Right atrium auricular region (tissue), 2 donors: Measurements from ENCODE around the gene DHRS7. TPM values are rescaled to one million over a fixed set of nuclear protein-coding genes. Genes with fewer than 3 reads are reported as not detected.

ENCODE experiments used
- DNase-seq: peaks from one replicate; pipeline ENCODE4 v3.0.0-alpha.2; 2019; ENCODE audit warnings: low spot score
- H3K27ac ChIP-seq, 2 donors: fragments of 200-600 bp; sonication (generic); 1 replicate in 1 of 2; 2 replicates in 1 of 2; pipeline ENCODE4 v1.5.1; 2016 to 2019
- H3K27me3 ChIP-seq, 2 donors: fragments of 200-600 bp; sonication (generic); one replicate each; pipeline versions ENCODE4 v1.5.1 to v1.6.0; 2017 to 2019
- H3K36me3 ChIP-seq: fragments of 200-600 bp; sonication (generic); one replicate; pipeline ENCODE4 v1.5.1; 2016
- H3K4me1 ChIP-seq, 2 donors: fragments of 200-600 bp; sonication (generic); one replicate each; pipeline versions ENCODE4 v1.5.1 to v1.6.0; 2017 to 2019
- H3K4me3 ChIP-seq, 2 donors: fragments of 200-600 bp; sonication (generic); 1 replicate in 1 of 2; 2 replicates in 1 of 2; pipeline ENCODE4 v1.5.1; 2017 to 2019; ENCODE audit warnings: mild to moderate bottlenecking in 1 of 2, moderate library complexity in 1 of 2
- H3K9me3 ChIP-seq, 2 donors: fragments of 200-600 bp; sonication (generic); one replicate each; pipeline ENCODE4 v1.5.1; 2019
- total RNA-seq, 2 donors: library from RNA; depleted of rRNA; stranded (reverse); fragments of >200 nt; gene quantifications; one replicate each; pipeline ENCODE4 v1.1.0, GENCODE V29; 2016
- TF ChIP-seq, protein P1 (sequence below), 2 donors: fragments of 200-600 bp; sonication (generic); IDR thresholded peaks; one replicate each; pipeline ENCODE4 v1.5.1; 2019; ENCODE audit warnings: antibody characterized with exemption in 2 of 2

The DHRS7 gene
- total RNA-seq, 2 donors from 2014 or later = 57.6 to 71.8 TPM

DNA sequence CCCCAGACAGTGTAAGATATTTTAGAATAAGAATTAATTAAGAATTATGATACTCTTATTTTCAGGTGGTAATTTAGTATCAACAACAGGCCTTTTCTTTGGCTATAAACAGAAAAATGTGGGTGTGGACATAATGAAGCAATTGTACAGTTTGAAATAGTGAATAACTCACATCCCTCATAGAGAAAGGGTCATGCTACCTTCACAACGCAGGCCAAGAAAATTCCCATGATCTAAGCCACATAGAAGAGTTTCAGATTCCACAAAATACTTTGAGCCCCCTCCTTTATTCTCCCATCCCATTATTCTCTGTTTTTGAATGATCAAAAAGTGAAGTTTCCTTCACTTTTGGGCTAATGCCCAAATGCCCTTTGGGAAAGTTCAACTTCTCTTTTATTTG is 23.5 kb upstream of the DHRS7 start:
- Histone ChIP-seq H3K27me3 (no peaks in the 10 kb centered on the region), H3K4me1 (peaks cover 0 to 5% of the 10 kb centered on the region in 2 donors), H3K9me3 (no peaks in the 10 kb centered on the region), H3K36me3 (no peaks in the 10 kb centered on the region), H3K4me3 (no peak overlapping the region), H3K27ac (no peak overlapping the region)
- DNase-seq = no peak
- TF ChIP-seq, protein P1, sequence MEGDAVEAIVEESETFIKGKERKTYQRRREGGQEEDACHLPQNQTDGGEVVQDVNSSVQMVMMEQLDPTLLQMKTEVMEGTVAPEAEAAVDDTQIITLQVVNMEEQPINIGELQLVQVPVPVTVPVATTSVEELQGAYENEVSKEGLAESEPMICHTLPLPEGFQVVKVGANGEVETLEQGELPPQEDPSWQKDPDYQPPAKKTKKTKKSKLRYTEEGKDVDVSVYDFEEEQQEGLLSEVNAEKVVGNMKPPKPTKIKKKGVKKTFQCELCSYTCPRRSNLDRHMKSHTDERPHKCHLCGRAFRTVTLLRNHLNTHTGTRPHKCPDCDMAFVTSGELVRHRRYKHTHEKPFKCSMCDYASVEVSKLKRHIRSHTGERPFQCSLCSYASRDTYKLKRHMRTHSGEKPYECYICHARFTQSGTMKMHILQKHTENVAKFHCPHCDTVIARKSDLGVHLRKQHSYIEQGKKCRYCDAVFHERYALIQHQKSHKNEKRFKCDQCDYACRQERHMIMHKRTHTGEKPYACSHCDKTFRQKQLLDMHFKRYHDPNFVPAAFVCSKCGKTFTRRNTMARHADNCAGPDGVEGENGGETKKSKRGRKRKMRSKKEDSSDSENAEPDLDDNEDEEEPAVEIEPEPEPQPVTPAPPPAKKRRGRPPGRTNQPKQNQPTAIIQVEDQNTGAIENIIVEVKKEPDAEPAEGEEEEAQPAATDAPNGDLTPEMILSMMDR (IDR thresholded peaks at IDR 0.05) = no peak

DNA sequence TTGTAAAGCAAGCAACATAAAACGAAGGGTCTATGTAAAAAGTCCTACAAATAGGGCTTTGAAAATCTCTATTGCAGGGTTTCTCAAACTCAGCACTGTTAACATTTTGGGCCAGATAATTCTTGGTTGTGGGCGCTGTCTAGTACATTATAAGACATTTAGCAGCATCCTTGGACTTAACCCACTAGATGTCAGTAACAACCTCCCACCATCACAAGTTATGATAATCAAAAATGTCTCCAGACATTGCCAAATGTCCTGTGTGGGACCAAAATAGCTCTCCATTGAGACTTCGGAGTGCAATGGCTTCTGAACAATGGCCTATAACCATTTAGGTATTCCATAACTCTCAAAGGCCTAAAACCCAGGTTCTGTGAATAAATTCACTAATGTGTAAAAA is 22.9 kb upstream of the DHRS7 start:
- no peak overlapping the region for H3K4me3 ChIP-seq
- TF ChIP-seq, protein P1 (IDR thresholded peaks at IDR 0.05) = peak in 1 of 2 donors; percentile 25
- H3K4me1 ChIP-seq = peaks cover 0 to 5% of the 10 kb centered on the region in 2 donors
- no peaks in the 10 kb centered on the region for H3K9me3 ChIP-seq
- no peak for DNase-seq
- no peak overlapping the region for H3K27ac ChIP-seq
- H3K27me3 ChIP-seq = no peaks in the 10 kb centered on the region
- H3K36me3 ChIP-seq = no peaks in the 10 kb centered on the region

DNA sequence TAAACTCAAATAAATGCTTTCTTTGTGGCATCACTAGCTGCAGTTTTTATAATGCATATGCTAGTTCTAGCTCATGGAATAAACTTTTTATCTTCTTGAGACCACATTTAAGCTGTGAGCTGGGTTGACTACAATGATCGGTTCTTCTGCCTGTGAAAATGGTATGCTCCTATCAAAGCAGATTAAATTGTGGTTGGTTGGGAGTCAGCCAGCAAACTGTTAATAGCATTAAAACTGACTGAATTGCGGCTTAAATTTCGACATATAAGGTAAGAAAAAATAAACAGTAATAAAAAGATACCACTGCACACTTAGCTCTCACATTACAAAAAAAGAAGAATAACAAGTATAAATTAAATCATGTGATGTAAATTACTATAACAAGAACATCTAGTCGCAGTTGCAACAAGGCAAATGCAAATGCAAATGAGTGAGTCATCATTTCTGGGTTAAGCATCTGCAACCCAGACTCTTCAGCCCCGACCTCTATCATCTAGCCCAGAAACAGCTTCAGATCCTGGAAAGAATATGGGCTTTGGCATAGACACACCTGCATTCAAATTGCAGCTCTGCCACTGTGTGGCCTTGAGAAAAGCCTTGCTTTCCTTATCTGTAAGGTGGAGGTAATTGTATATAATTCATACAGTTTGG is 19.8 kb upstream of the DHRS7 start:
- H3K4me1 ChIP-seq = peaks cover 0 to 5% of the 10 kb centered on the region in 2 donors
- no peaks in the 10 kb centered on the region for H3K27me3 ChIP-seq
- H3K9me3 ChIP-seq = peaks cover 0 to 3% of the 10 kb centered on the region in 2 donors
- TF ChIP-seq, protein P1 (IDR thresholded peaks at IDR 0.05) = no peak
- H3K36me3 ChIP-seq = no peaks in the 10 kb centered on the region
- no peak overlapping the region for H3K27ac ChIP-seq
- H3K4me3 ChIP-seq = no peak overlapping the region
- no peak for DNase-seq

DNA sequence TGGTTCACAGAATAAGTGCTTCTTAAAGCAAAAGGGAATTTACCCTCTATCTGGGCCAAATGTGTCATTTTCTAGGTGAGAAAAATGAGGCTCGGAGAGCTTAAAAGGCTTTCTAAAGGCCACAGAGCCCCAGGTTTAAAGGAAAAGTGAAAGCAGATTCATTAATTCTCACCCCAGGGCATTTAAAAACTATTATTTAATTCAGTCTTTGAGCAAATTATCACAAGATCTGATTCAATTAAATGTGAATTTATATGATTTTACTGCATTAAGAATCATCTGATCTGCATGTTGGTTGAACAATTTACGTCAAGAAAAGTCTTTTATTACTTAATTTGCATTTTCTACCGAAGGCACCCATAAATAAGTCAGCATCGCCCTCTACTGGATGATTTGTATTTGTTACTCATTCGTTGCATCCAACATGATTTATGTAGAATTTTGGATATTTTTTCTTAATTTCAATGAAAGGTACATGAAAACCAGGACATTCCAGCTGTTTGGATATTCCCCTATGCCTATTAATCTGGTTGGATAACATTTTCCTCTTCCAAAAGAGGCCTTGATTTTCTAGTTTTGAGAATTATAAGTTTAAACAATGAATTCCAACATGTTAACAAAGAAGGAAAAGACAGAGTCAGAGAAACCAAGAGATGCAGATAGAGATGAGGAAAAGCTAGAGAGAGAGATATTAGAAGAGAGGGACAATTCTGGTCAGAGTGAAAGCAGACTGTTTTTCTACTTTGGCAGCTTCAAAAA is 19.1 kb upstream of the DHRS7 start:
- TF ChIP-seq, protein P1 (IDR thresholded peaks at IDR 0.05) = peak; percentile 67 to 81
- Histone ChIP-seq H3K4me1 (peaks cover 0 to 5% of the 10 kb centered on the region in 2 donors), H3K27ac (peak overlapping the region; percentile 38 to 55), H3K9me3 (peaks cover 0 to 5% of the 10 kb centered on the region in 2 donors), H3K36me3 (no peaks in the 10 kb centered on the region), H3K4me3 (peak overlapping the region; percentile 33 to 44), H3K27me3 (no peaks in the 10 kb centered on the region)
- DNase-seq = no peak

DNA sequence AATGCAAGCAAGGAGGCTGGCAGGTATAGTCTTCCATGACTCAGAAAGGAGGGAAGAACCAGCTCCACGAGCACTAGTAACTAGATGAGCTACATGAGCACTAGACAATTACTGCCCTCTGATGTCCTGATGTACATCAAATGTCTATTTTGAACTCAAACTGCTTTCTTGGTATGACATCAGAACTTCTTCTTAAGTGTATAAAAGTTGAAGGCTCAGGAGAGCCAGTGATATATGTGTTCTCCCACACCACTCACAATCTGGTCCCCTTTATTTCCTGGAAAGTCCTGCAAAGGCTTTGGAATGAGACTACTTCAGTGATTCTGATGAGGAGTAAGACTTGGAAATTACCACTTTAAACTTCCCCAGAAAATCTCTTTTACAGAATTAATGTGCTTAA is 18.5 kb upstream of the DHRS7 start:
- peak overlapping the region; percentile 38 to 55 for H3K27ac ChIP-seq
- H3K4me3 ChIP-seq = peak overlapping the region; percentile 33 to 44
- H3K36me3 ChIP-seq = no peaks in the 10 kb centered on the region
- peaks cover 0 to 5% of the 10 kb centered on the region in 2 donors for H3K9me3 ChIP-seq
- DNase-seq = no peak
- TF ChIP-seq, protein P1 (IDR thresholded peaks at IDR 0.05) = no peak
- peaks cover 0 to 5% of the 10 kb centered on the region in 2 donors for H3K4me1 ChIP-seq
- no peaks in the 10 kb centered on the region for H3K27me3 ChIP-seq
